ENCODE measurements around the gene CHD6.

CHD6 gene

DNA sequence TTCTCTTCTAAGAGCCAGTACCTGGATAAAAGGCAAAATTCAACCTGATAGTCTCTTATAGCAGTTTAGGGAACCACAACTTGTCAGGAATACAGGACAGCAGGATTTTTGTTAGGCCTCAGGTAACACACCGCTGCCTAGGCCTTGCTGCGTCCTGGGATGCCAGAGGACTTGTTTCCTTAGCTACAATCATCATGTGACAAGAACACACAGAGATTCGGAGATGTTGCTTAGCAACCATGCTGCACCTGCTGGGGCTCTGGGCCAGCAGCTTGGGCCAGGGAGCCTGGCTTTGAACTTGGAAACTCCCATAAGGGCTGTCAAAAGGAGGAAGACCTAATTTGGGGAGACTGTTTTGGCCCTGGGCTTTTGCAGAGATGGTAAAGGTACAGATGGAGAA is 36.1 kb upstream of the CHD6 start:
- no peak overlapping the region for H2AFZ ChIP-seq (ENCODE audit: low read length)

DNA sequence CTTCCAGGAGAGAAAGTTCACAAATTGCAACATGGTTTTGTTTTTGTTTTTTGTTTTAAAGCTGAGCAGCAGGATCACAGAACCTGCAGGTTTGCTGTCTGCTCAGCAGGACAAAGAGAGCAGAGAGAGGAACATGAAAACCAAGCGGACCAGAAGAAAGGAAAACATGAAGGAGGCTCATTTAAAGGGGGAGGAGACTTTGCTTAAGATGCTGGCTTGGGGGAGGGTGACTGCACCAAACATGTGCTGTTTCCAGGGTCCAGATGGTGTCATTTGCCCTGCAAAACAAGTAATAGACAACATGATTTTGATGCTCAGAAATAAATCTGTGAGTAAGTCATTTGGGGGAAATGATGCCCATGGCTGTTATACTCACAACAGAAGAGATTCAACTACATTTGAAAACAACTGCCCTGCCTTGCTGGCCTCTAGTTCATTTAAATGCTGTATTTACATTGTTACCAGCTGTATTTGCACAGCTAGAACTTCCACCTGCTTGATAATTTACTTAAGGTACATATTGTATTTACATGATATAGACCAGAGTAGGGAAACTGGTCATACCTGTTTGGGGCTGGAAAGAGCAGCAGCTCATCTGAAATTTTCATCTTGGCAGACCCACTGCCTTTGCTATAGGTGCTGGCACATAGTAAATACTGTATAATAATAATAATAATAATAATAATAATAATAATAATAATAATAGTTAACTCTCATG is 32.2 kb upstream of the CHD6 start:
- no peak for TF ChIP-seq EZH2 (IDR thresholded peaks at IDR 0.05; ENCODE audit: borderline replicate concordance, low read length)
- TF ChIP-seq, protein P1, sequence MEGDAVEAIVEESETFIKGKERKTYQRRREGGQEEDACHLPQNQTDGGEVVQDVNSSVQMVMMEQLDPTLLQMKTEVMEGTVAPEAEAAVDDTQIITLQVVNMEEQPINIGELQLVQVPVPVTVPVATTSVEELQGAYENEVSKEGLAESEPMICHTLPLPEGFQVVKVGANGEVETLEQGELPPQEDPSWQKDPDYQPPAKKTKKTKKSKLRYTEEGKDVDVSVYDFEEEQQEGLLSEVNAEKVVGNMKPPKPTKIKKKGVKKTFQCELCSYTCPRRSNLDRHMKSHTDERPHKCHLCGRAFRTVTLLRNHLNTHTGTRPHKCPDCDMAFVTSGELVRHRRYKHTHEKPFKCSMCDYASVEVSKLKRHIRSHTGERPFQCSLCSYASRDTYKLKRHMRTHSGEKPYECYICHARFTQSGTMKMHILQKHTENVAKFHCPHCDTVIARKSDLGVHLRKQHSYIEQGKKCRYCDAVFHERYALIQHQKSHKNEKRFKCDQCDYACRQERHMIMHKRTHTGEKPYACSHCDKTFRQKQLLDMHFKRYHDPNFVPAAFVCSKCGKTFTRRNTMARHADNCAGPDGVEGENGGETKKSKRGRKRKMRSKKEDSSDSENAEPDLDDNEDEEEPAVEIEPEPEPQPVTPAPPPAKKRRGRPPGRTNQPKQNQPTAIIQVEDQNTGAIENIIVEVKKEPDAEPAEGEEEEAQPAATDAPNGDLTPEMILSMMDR (IDR thresholded peaks at IDR 0.05; ENCODE audit: low read length) = no peak
- H2AFZ ChIP-seq (ENCODE audit: low read length) = no peak overlapping the region
- no peaks in the 10 kb centered on the region for H3F3A ChIP-seq (ENCODE audit: insufficient read depth, low read length)
- peaks cover 15% of the 10 kb centered on the region for H3K4me1 ChIP-seq (ENCODE audit: insufficient read depth, low read length, severe bottlenecking)
- no peaks in the 10 kb centered on the region for H3K79me2 ChIP-seq (ENCODE audit: insufficient read depth, low read length)
- no peaks in the 10 kb centered on the region for H3K27me3 ChIP-seq (ENCODE audit: insufficient read depth, low read length)
- no peak overlapping the region for H3K4me2 ChIP-seq (ENCODE audit: low read length)
- no peaks in the 10 kb centered on the region for H3K36me3 ChIP-seq (ENCODE audit: insufficient read depth, low read length)
- H3K4me3 ChIP-seq (ENCODE audit: low read depth, low read length, poor library complexity, severe bottlenecking) = no peak overlapping the region
- H3K9ac ChIP-seq (ENCODE audit: low read length) = no peak overlapping the region
- H3K9me3 ChIP-seq (ENCODE audit: low read length) = no peaks in the 10 kb centered on the region
- no peaks in the 10 kb centered on the region for H3K9me2 ChIP-seq (ENCODE audit: low read depth, low read length)
- H3K27ac ChIP-seq (ENCODE audit: low read depth, low read length, poor library complexity, severe bottlenecking) = no peak overlapping the region
- no peaks in the 10 kb centered on the region for H4K20me1 ChIP-seq (ENCODE audit: insufficient read depth, low read length)

More for the DNA sequence above, 36.1 kb upstream of the CHD6 start:
- Histone ChIP-seq H3K9me2 (ENCODE audit: low read depth, low read length) (no peaks in the 10 kb centered on the region), H3K79me2 (ENCODE audit: insufficient read depth, low read length) (no peaks in the 10 kb centered on the region), H3K36me3 (ENCODE audit: insufficient read depth, low read length) (no peaks in the 10 kb centered on the region), H3K4me2 (ENCODE audit: low read length) (no peak overlapping the region), H3K9me3 (ENCODE audit: low read length) (no peaks in the 10 kb centered on the region), H3F3A (ENCODE audit: insufficient read depth, low read length) (no peaks in the 10 kb centered on the region), H4K20me1 (ENCODE audit: insufficient read depth, low read length) (no peaks in the 10 kb centered on the region), H3K9ac (ENCODE audit: low read length) (no peak overlapping the region), H3K27me3 (ENCODE audit: insufficient read depth, low read length) (no peaks in the 10 kb centered on the region), H3K27ac (ENCODE audit: low read depth, low read length, poor library complexity, severe bottlenecking) (no peak overlapping the region), H3K4me3 (ENCODE audit: low read depth, low read length, poor library complexity, severe bottlenecking) (no peak overlapping the region), H3K4me1 (ENCODE audit: insufficient read depth, low read length, severe bottlenecking) (peaks cover 16% of the 10 kb centered on the region)
- no peak for TF ChIP-seq EZH2 (IDR thresholded peaks at IDR 0.05; ENCODE audit: borderline replicate concordance, low read length)
- TF ChIP-seq, protein P1 (IDR thresholded peaks at IDR 0.05; ENCODE audit: low read length) = no peak

DNA sequence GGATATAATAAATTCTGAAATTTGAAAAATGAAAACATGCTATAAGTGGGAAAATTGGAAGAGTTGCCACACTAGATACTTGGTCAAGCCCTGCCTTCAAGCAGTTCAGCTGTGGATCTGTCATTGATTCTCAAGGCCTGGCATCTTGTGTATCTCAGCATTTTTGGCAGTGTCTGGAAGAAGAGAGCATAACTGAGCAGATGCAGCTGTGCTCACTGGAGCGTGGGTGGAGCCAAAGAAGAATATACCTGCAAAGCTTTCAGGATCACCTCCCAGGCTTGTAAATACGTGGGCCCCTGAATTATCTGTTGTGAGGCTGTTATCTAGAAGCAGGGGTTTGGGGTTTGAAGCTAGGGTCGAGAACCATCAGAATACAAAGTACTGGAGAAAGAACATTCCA is 31.3 kb upstream of the CHD6 start:
- no peaks in the 10 kb centered on the region for H3K36me3 ChIP-seq (ENCODE audit: insufficient read depth, low read length)
- H3F3A ChIP-seq (ENCODE audit: insufficient read depth, low read length) = no peaks in the 10 kb centered on the region
- H3K4me2 ChIP-seq (ENCODE audit: low read length) = no peak overlapping the region
- no peak overlapping the region for H2AFZ ChIP-seq (ENCODE audit: low read length)
- no peaks in the 10 kb centered on the region; the same call in 1 of the 2 replicates for H3K27me3 ChIP-seq (ENCODE audit: insufficient read depth, low read length)
- H3K4me3 ChIP-seq (ENCODE audit: low read depth, low read length, poor library complexity, severe bottlenecking) = no peak overlapping the region
- H3K4me1 ChIP-seq (ENCODE audit: insufficient read depth, low read length, severe bottlenecking) = peaks cover 15% of the 10 kb centered on the region
- TF ChIP-seq EZH2 (IDR thresholded peaks at IDR 0.05; ENCODE audit: borderline replicate concordance, low read length) = no peak
- TF ChIP-seq, protein P1 (IDR thresholded peaks at IDR 0.05; ENCODE audit: low read length) = no peak
- no peaks in the 10 kb centered on the region for H3K9me2 ChIP-seq (ENCODE audit: low read depth, low read length)
- no peaks in the 10 kb centered on the region for H3K9me3 ChIP-seq (ENCODE audit: low read length)
- no peak overlapping the region for H3K9ac ChIP-seq (ENCODE audit: low read length)
- H3K27ac ChIP-seq (ENCODE audit: low read depth, low read length, poor library complexity, severe bottlenecking) = no peak overlapping the region
- H3K79me2 ChIP-seq (ENCODE audit: insufficient read depth, low read length) = no peaks in the 10 kb centered on the region
- no peaks in the 10 kb centered on the region for H4K20me1 ChIP-seq (ENCODE audit: insufficient read depth, low read length)

Data from OCI-LY1 (cell line).